Central memory CD8-positive, alpha-beta T cell (primary cell): ENCODE data around the gene ADARB2.
A peak's percentile ranks its signal among the peaks of the same experiment; 100 is the strongest.

Source experiments
- ATAC-seq: fragments of 150-1000 bp; cut with Tn5 transposase; replicated peaks from 2 replicates; pipeline ENCODE4 v1.10.0; 2022; ENCODE audit warnings: mild to moderate bottlenecking, moderate FRiP score, moderate number of reproducible peaks; ENCODE audit not compliant: poor library complexity, severe bottlenecking; ENCODE audit errors: extremely low read depth
- DNase-seq, 2 donors: peaks; one replicate each; pipeline ENCODE4 v3.0.0; 2021; ENCODE audit warnings: low spot score in 2 of 2
- H3K27ac Mint-ChIP-seq: one replicate; pipeline ENCODE4 v1.8.0; 2022; ENCODE audit warnings: low read depth, mild to moderate bottlenecking, moderate library complexity, mixed read lengths
- H3K27me3 Mint-ChIP-seq: one replicate; pipeline ENCODE4 v1.8.0; 2022; ENCODE audit warnings: mixed read lengths
- H3K36me3 Mint-ChIP-seq: one replicate; pipeline ENCODE4 v1.8.0; 2022; ENCODE audit warnings: mild to moderate bottlenecking, moderate library complexity, mixed read lengths; ENCODE audit not compliant: insufficient read depth
- H3K4me1 Mint-ChIP-seq: one replicate; pipeline ENCODE4 v1.8.0; 2022; ENCODE audit warnings: mixed read lengths
- H3K4me3 Mint-ChIP-seq: one replicate; pipeline ENCODE4 v1.8.0; 2022; ENCODE audit warnings: mild to moderate bottlenecking, moderate library complexity, mixed read lengths
- H3K9me3 Mint-ChIP-seq: one replicate; pipeline ENCODE4 v1.8.0; 2022; ENCODE audit warnings: mixed read lengths

Gene ADARB2

DNA sequence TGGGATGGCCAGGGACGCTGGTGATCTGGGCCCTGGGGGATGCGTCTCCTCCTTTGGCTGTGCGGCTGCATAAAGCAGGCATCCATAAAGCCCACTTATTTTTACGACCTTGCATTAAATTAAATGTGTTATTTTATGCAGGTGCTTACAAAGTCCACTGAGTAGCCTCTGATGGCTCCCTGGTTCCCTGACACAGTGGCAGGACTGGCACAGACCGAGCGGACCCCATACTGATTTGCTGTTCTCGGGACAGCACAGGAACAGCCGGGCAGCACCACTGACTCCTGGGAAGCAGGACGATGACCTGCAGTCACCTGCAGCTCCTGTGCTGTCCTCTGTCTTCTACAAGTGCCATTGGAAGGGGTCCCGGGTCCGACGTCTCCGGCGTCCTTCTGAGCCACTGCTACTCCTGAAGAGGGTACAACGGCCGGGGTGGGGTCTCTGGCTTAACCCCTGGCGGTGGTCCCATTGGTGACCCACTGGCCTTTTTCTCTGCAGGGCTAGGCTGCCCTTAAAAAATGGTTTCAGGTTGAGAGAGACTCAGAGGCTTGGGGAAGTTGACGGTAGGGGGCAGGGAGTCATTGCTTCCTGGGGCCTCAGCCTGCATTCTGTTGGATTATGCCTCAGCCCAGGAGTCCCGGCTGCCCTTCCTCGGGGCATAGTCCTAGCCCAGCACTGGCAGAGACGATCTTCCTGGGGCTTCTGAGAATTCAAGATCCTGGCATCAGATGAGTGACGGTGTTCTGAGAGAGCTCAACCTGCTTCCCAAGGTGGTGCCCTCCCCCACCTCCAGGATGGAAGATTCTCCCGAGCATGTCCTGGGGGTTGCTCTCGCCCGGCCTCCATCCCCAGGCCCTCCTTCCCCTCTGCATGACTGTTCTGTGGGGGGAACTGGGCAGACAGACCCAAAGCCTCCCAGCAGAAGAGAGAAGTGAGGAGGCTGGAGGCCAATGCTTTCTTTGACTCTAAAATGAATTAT lies 330.1 kb downstream of the ADARB2 start:
- peaks cover 34% of the 10 kb centered on the region for H3K27me3 Mint-ChIP-seq
- no peaks in the 10 kb centered on the region for H3K4me1 Mint-ChIP-seq
- no peak overlapping the region for H3K27ac Mint-ChIP-seq
- no peak overlapping the region for H3K4me3 Mint-ChIP-seq
- H3K9me3 Mint-ChIP-seq, result no peaks in the 10 kb centered on the region
- DNase-seq (no peak), ATAC-seq (no peak)
- H3K36me3 Mint-ChIP-seq, result no peaks in the 10 kb centered on the region

DNA sequence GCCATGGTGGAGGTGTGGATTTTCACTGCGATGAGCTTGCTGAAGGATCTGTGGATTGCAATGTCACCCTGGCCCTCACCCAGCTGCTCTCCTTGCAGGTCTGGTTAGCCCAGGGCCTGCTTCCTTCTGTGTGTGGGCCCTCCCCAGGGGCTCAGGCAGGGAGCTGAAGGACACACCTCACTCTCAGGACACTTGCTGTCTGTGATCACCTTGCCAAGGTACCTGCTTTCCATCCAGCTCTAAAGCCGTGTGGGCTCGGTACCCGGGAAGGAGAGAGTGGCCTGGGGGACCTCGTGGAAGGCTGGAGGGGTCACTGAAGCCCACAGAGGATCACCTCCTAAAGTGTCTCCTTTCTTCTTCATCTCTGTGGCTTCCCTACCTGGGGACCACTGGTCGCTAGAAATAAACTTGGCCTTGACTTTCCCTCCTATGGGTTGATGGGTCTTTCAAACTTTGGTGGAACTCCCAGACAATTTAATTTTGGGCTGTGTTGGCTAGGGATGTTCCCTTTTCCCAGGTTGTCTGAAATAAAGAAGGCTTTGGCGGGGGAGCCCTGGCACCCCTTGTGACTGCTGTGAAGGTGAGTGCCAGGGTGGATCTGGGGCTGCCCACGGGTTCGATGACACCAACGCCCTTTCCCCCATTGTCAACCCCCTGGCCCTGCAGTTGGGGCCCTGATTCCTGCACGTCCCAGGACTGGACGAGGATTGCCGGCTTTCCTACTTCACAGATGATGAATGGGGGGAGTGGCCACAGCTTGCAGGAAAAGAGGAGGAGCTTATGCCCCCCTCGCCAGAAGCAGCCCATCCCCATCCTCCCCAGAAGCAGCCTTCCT lies 331.0 kb downstream of the ADARB2 start:
- ATAC-seq, result no peak
- Mint-ChIP-seq H3K4me3 (no peak overlapping the region), H3K27me3 (peaks cover 34% of the 10 kb centered on the region), H3K4me1 (no peaks in the 10 kb centered on the region), H3K9me3 (no peaks in the 10 kb centered on the region), H3K36me3 (no peaks in the 10 kb centered on the region), H3K27ac (no peak overlapping the region)
- DNase-seq, result no peak

DNA sequence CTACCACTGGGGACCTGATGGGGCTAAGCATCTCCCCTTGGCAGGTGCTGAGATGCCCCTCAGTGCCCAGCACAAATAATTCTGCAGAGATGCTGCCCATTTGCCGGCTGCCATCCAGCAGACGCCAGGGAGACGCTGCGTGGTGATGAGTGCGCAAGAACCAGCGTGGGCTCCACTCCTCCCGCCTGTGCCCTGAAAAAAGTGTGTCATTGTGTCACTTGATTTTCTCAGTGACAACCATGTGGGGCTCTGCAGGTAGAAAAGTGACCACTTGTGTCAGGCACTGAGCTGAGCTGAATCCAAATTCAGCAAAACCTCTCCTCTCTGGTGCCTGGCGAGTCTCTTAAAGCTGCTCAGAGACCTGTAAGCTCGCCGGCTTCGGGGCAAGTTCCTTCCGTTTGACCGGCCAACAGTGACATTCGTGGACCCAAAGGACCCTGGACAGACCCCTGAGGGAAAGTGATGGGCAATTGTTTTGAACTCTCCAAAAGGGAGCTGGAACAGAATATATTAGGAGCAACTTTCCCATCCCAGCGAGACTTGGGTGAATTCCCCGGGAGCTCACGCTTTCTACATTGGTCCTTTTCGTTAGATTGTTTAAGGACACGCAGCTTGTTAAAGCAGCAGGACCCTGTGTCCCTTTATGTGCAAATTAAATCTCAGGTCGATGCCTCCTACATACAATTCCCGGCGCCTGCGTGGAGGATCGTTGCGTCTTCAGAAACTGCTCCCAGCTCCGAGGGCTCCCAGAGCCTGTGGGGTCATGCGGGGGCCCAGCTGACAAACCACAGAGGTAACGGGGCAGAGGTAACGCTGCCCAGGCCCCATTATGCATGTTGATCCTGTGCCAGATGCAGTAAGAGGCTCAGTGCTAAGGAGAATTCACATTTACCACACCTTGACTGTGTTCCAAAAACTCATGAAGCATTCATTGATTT lies 332.7 kb downstream of the ADARB2 start:
- no peak overlapping the region for H3K4me3 Mint-ChIP-seq
- no peak for DNase-seq
- H3K36me3 Mint-ChIP-seq, result no peaks in the 10 kb centered on the region
- no peaks in the 10 kb centered on the region for H3K4me1 Mint-ChIP-seq
- no peaks in the 10 kb centered on the region for H3K9me3 Mint-ChIP-seq
- no peak for ATAC-seq
- peaks cover 49% of the 10 kb centered on the region for H3K27me3 Mint-ChIP-seq
- H3K27ac Mint-ChIP-seq, result no peak overlapping the region

DNA sequence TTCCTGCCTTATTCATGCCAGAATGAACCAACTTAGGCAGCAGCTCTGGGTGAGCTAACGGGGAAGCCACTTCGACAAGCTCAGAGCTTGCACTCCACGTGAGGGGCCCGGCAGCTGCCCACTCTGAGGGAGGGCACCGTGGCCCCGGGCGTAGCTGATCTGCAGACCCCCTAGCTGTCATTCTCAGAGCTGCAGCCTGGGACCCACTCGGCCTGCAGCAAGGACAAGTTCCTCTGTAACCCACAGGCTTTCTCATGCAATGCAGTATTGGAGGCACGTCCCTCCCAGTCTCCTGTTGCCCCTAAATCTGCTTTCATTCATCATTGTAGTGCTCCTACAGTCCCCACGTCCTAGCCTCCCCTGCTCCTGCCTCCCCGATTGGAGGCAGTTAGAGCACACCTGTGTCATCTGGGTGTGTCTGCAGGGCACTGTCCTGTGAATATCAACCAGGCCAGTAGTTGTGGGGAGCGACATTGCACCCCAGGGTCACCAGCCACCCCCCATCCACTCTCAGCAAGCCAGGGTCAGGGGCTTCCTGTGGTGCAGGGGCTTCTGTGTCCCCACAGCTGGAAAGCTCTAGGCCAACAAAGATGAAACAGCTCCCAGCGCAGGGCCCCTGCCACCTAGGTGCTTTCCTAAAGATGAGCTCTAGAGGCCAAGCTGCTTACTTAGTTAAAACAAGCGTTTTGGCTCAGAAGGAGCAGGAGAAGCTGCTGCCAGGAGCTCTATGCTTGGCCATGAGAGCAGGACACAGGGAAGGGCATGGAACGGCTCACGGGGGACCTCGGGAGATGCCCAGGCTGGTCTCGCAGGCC lies 333.6 kb downstream of the ADARB2 start:
- Mint-ChIP-seq H3K36me3 (no peaks in the 10 kb centered on the region), H3K9me3 (no peaks in the 10 kb centered on the region), H3K4me3 (no peak overlapping the region), H3K4me1 (no peaks in the 10 kb centered on the region), H3K27ac (no peak overlapping the region), H3K27me3 (peaks cover 58% of the 10 kb centered on the region)
- DNase-seq (no peak), ATAC-seq (no peak)

DNA sequence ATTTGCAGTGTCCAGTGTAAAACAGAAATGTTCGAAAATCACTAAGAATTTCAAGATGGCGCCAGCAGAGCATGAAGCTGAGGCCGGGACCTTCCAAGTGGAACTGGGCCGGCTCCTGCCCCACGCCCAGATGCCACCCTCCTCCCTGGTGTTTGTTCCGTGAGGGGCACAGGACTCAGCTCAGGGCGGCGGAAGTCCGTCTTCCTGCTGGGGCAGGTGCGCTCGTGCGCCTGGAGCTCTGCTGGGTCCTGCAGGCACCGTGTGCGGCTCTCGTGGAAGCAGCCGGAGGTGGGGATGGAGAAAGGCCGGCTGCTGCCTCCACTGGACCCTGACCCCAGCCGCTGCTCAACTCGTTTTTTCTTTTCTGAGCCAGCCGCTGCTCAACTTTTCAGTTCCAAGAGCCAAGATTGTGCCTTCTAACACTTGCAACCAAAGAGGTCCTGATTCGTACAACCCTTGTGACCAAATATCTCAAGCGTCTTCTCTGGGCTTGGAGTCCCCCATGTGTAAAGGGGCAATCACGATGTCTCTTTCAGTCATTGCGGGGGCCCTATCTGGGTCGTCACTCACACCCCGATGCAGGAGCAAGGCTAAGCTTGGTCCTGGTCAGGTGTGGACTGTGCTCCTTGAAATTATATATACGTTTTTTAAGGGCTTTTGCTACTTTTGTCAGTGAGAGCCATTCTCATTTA lies 334.4 kb downstream of the ADARB2 start:
- DNase-seq (no peak), ATAC-seq (no peak)
- H3K27ac Mint-ChIP-seq, result no peak overlapping the region
- H3K27me3 Mint-ChIP-seq, result peaks cover 62% of the 10 kb centered on the region
- H3K36me3 Mint-ChIP-seq, result no peaks in the 10 kb centered on the region
- no peaks in the 10 kb centered on the region for H3K9me3 Mint-ChIP-seq
- no peak overlapping the region for H3K4me3 Mint-ChIP-seq
- no peaks in the 10 kb centered on the region for H3K4me1 Mint-ChIP-seq

DNA sequence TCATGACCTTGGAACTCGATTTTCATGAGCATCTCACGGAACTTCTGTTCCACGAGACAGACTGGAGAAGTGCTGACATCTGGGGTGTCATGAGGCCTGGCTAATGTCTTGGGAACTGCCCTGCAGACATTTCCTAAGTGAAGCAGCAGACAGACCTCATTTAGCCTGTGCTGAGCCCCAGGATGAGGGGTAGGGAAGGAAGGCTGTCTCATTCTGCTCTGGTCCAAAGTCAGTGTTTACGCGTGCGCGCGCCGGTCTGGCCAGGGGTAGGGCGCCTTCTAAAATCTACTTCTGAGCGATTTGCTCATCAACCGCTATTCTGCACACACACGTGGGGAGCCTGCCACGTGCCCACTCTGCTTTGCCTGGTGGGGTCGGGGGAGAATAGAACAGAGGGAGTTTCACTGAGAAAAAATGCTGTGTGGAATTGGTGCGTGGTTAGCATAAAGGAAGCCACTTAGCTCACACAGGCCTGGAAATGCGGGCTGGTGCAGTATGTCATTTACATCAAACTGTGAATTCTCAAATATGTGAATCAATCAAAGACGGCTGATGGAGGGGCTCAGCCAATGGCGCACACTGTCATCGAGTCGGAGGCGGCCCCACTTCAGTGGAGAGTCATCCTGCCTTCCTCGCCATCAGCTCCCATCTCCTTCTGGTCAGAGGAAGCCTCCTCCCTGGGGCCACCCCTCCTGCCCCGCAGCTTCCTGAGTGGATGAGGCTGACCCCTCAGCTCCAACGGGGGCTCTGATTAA lies 335.1 kb downstream of the ADARB2 start:
- Mint-ChIP-seq H3K36me3 (no peaks in the 10 kb centered on the region), H3K4me3 (no peak overlapping the region), H3K4me1 (no peaks in the 10 kb centered on the region), H3K27me3 (peaks cover 62% of the 10 kb centered on the region), H3K9me3 (no peaks in the 10 kb centered on the region), H3K27ac (no peak overlapping the region)
- ATAC-seq (no peak), DNase-seq (peak in 1 of 2 donors; percentile 1)

DNA sequence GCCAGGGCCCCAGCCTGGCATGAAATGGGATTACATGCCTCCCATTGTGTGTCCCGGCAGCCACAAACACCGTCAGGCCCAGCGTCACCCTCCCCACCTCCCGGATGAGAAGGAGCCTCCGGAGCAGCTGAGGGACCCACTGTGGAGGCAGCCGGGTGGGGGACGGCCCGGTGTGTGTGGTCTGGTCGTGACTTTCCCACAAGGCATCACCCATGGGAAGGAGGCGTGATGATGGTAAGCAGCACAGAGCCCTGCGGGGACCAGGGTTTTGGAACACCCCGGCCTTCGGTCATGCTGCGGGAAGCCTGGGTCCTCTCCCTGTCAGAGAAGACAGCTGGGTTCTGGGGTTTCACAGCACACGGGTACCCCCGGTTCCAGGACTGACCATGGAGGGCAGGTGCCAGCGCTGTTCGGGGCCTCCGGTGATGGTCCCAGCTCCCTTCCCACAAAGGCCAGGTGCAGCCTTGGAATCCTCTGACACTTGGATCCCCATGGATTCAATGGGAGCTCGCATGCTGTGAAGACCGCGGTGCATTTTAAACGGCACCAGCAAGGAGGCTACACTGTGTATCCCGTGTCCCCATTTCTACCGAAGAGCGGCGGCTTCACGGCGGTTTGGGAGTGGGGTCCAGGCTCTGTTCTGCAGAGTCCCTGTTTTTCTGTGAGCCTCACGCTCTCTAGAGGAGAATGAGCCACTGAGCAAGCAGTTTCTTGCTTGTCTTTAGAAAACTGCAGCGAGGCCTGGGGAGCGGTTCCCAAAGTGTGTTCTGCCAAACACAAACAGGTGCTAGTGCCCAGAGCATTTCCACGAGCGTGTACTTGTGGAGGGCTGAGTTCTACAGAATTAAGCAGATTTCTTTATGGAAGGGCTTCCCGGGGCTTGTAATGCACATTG lies 336.0 kb downstream of the ADARB2 start:
- Mint-ChIP-seq H3K36me3 (no peaks in the 10 kb centered on the region), H3K4me1 (no peaks in the 10 kb centered on the region), H3K9me3 (no peaks in the 10 kb centered on the region), H3K27ac (no peak overlapping the region), H3K27me3 (peaks cover 61% of the 10 kb centered on the region), H3K4me3 (no peak overlapping the region)
- DNase-seq, result peak in 1 of 2 donors; percentile 7
- ATAC-seq, result no peak

DNA sequence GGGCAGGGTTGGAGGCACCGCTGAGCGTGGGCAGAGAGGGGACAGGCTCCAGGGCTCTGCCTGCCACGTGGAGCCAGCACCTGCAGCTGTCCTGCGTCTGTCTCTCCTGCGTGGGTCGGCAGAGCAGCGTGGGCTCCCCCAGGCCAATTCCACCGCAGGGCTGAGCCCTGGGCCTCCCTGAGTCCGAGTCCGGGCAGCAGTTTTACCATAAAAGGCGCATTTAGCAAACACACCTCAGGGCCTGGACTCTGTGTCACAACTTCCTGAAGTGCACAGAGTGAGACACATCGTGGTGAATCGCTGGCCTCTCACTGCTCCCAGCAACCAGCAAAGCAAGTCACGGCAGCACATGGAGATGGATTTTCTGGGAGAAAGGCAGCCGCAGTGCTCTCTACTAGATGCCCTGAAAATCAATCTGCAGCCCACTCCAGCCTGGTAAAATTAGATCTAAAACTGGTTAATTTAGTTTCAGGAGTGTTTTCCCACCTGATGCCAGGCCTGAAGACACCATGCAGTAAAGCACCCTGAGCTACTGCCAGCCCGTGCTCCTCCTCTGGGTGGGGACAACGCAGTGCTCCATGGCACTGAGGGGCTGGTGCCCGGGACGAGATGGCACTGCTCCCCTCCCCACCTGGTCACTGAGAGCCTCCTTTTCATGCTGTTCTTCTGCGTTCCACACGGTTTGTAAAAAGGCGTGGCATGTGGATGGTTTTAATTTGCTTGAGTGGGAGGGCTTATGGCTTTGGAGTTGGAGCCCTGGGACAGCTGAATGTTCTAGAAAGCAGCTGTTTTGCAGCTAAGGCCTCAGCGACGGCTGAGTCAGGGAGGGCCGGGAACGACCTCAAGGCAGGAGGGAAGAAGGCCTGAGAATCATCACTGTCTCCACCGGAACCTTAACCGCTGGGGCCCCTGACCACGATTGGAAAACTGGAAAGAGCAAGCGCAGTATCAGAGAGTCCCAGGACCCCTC lies 336.9 kb downstream of the ADARB2 start:
- DNase-seq (peak in 1 of 2 donors; percentile 6), ATAC-seq (no peak)
- no peaks in the 10 kb centered on the region for H3K4me1 Mint-ChIP-seq
- no peak overlapping the region for H3K4me3 Mint-ChIP-seq
- no peaks in the 10 kb centered on the region for H3K9me3 Mint-ChIP-seq
- H3K27ac Mint-ChIP-seq, result no peak overlapping the region
- H3K27me3 Mint-ChIP-seq, result peaks cover 51% of the 10 kb centered on the region
- H3K36me3 Mint-ChIP-seq, result no peaks in the 10 kb centered on the region

DNA sequence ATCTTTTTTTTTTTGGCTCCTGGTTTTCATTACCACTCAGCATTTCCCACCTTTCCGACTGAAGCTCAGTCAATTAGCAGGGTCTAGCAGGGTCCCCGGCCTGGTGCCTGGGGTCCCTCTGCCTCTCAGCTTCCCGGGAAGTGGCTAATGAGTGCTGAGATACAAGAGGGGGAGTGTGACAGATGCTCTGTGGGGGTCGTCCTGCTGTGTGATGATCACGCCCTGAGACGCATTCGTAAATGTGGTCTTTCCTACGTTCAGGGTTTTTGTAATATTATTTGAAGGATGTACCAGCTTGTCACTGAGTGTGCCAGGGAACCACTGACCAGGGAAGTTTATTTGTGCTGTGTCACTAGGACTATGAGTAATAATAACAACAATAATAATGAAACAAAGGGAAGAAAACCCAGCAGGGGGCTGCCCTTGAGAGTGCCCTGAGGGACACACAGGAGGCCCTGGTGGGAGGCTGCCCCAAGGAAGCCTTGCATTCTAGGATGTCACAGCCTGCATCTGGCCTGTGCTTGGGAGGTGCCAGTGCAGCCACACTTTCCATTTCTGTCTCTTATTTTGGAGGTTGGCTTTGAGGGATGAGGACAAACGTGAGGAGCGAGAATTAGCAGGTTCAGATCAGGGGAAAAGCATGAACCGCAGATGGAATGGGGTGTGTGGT lies 337.8 kb downstream of the ADARB2 start:
- DNase-seq, result peak in 1 of 2 donors; percentile 4

More for the DNA sequence above, 337.8 kb downstream of the ADARB2 start:
- Mint-ChIP-seq H3K27me3 (peaks cover 43% of the 10 kb centered on the region), H3K27ac (no peak overlapping the region), H3K4me3 (no peak overlapping the region), H3K4me1 (no peaks in the 10 kb centered on the region), H3K36me3 (no peaks in the 10 kb centered on the region), H3K9me3 (no peaks in the 10 kb centered on the region)
- ATAC-seq, result no peak
